Psoas muscle (tissue), 8 donors: ENCODE data around the gene PRXL2C. TPM values are rescaled to one million over a fixed set of nuclear protein-coding genes. Genes with fewer than 3 reads are reported as not detected.
A peak's percentile ranks its signal among the peaks of the same experiment; 100 is the strongest.
"Not testable (repeated sequence)": the region's sequence is repeated elsewhere in the genome, so short reads cannot be mapped to it uniquely, and the experiment has no call there.

Source experiments
- ATAC-seq, 4 donors: fragments of 200-7000 bp; cut with Tn5 transposase; one replicate each; pipeline ENCODE4 v1.9.1; 2020; ENCODE audit warnings: moderate library complexity in 3 of 4, mild to moderate bottlenecking in 2 of 4
- DNase-seq, 2 donors: peaks; one replicate each; pipeline ENCODE4 v3.0.0-alpha.2; 2020
- H3K27ac ChIP-seq: fragments of 200-600 bp; one replicate; pipeline ENCODE4 v1.8.0; 2022
- H3K27me3 ChIP-seq, 3 donors: fragments of 200-600 bp in 1 of 3; one replicate each; pipeline versions ENCODE4 v1.6.1 to v1.8.0; 2013 to 2022; ENCODE audit warnings: low read length in 2 of 3, mild to moderate bottlenecking in 2 of 3, moderate library complexity in 1 of 3; ENCODE audit not compliant: insufficient read depth in 3 of 3
- H3K36me3 ChIP-seq, 2 donors: fragments of 200-600 bp in 1 of 2; one replicate each; pipeline versions ENCODE4 v1.6.1 to v1.8.0; 2013 to 2022; ENCODE audit warnings: low read depth in 1 of 2, mild to moderate bottlenecking in 1 of 2, moderate library complexity in 1 of 2; ENCODE audit not compliant: insufficient read depth in 1 of 2
- H3K4me1 ChIP-seq: fragments of 200-600 bp; one replicate; pipeline ENCODE4 v1.8.0; 2022
- H3K4me3 ChIP-seq: fragments of 200-600 bp; one replicate; pipeline ENCODE4 v1.8.0; 2022; ENCODE audit warnings: mild to moderate bottlenecking
- H3K9me3 ChIP-seq: fragments of 200-600 bp; one replicate; pipeline ENCODE4 v1.8.0; 2022
- WGBS, 3 donors: extraction: QIAGEN DNeasy Blood & Tissue Kit; methylation state at CpG; one replicate each; pipeline versions ENCODE4 v1.1.6 to v1.1.7; 2013; 5-methylcytosine and 5-hydroxymethylcytosine counted together
- intact Hi-C, 2 donors: fragments of 100-400 bp; cut with DNase I; formaldehyde crosslinking; loops; one replicate each; pipeline versions ENCODE4 v1.11.0 to v1.14.2; 2022
- long read RNA-seq, 2 donors: library from polyadenylated mRNA; unstranded; transcript quantifications; one replicate each; pipeline ENCODE4 v2.0.0, GENCODE V29; 2021
- polyA plus RNA-seq, 3 donors: library from polyadenylated mRNA; stranded (reverse); fragments of 200-250 nt; gene quantifications; one replicate each; pipeline ENCODE4 v1.2.3, GENCODE V29; 2013
- total RNA-seq, 4 donors: library from RNA; stranded (reverse); fragmentation: NEBNext Ultra II Directional in 2 of 4; extraction: Animal tissue kit (Norgen Biotek cat#: 25700) in 2 of 4; gene quantifications; one replicate each; pipeline versions ENCODE4 v1.2.1 to v1.2.4, GENCODE V29; 2021 to 2023
- TF ChIP-seq, protein P1 (sequence below): fragments of 200-600 bp; IDR thresholded peaks from one replicate; pipeline ENCODE4 v1.8.0; 2022; ENCODE audit warnings: antibody characterized with exemption
- donor health status: healthy with polysubstance abuse.
- donor health status: DM: no; HTN: no; CAD: no; lungs with moderate emphysema.
- donor health status: Bipolar disorder and iron deficiency.
- donor health status: healthy.
- donor health status: DM: yes; HTN: yes; CAD: no.
- donor health status: DM: no; HTN: no; CAD: no.
- donor health status: DM: no; HTN: no; CAD: no.
- donor health status: DM: yes; HTN: yes; CAD: no.

The PRXL2C gene
- total RNA-seq: 10 to 100 TPM; 13.8 to 31.3 (median 23.5) TPM
- polyA plus RNA-seq: 10 to 100 TPM in 2 of 3 donors, 1 to 10 TPM in 1; 6.2 to 16.9 (median 14.7) TPM
- long read RNA-seq, donor 1, transcript PRXL2C-201 (6 exons, 2,863 nt): major isoform, 8 of 15 reads
- long read RNA-seq, donor 1, partial matches to known transcripts: 1 of 15 reads
- long read RNA-seq, donor 1, other reads (novel, unspliced or antisense): 5 of 15 reads
- long read RNA-seq, donor 2, transcript PRXL2C-201 (6 exons, 2,863 nt): major isoform, 11 of 20 reads
- long read RNA-seq, donor 2, partial matches to known transcripts: 1 of 20 reads
- long read RNA-seq, donor 2, other reads (novel, unspliced or antisense): 8 of 20 reads

DNA sequence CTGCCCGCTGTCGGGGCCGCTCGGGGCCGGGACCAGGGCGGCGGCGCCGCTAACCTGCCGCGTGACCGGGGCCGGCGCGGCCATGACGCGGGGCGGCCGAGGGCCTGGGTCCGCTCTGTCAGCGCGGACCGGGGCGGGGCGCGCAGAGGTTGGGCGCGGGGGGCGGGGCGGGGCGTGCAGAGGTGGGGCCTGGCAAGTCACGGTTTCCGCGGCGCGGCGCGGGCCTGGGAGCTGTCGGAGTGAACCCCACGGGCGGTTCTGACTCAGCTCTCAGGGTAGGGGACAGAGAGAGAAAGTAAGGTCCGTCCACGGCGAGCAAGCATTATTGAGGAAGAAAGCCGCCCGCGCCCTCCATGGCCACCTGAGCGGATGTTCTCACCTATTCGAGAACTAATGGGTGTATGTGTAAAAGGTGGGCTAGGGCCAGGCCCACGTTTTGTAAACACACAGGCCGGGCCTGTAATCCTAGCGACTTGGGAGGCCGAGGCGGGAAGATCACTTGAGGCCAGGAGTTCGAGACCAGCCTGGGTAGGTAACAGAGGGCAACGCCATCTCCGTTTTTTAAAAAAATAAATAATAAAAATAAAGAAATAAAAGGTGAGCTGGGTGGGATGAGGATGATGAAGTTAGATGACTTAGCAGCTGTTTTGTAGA is at the start of gene PRXL2C:
PRXL2C (minus strand) TSS at position 120 of the 654 bp plus-strand sequence; CDS start at position 84, 36 bp downstream.
- 6 to 10% (median 8%) methylated on average over 37 to 57 of the region's 57 CpGs for WGBS, 3 donors
- H3K4me1 ChIP-seq: peaks cover 29% of the 10 kb centered on the region
- H3K27me3 ChIP-seq: no peaks in the 10 kb centered on the region
- peak; percentile 90 to 91 for DNase-seq
- H3K4me3 ChIP-seq: peak within 1 kb of the TSS; percentile 69
- TF ChIP-seq, protein P1, sequence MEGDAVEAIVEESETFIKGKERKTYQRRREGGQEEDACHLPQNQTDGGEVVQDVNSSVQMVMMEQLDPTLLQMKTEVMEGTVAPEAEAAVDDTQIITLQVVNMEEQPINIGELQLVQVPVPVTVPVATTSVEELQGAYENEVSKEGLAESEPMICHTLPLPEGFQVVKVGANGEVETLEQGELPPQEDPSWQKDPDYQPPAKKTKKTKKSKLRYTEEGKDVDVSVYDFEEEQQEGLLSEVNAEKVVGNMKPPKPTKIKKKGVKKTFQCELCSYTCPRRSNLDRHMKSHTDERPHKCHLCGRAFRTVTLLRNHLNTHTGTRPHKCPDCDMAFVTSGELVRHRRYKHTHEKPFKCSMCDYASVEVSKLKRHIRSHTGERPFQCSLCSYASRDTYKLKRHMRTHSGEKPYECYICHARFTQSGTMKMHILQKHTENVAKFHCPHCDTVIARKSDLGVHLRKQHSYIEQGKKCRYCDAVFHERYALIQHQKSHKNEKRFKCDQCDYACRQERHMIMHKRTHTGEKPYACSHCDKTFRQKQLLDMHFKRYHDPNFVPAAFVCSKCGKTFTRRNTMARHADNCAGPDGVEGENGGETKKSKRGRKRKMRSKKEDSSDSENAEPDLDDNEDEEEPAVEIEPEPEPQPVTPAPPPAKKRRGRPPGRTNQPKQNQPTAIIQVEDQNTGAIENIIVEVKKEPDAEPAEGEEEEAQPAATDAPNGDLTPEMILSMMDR: peak; percentile 11
- peak within 1 kb of the TSS; percentile 88 for H3K27ac ChIP-seq
- no peaks in the 10 kb centered on the region for H3K9me3 ChIP-seq
- H3K36me3 ChIP-seq: peaks cover 0 to 24% of the 10 kb centered on the region in 2 donors
- intact Hi-C loops: loop anchor here (2.0 to 5.0 kb wide), 2 partner anchors 237 to 308 kb away; partner anchors contain the start of gene ZNF367 (in 1 of the 2)
- ATAC-seq: peak; percentile 82 to 89 (median 84)

DNA sequence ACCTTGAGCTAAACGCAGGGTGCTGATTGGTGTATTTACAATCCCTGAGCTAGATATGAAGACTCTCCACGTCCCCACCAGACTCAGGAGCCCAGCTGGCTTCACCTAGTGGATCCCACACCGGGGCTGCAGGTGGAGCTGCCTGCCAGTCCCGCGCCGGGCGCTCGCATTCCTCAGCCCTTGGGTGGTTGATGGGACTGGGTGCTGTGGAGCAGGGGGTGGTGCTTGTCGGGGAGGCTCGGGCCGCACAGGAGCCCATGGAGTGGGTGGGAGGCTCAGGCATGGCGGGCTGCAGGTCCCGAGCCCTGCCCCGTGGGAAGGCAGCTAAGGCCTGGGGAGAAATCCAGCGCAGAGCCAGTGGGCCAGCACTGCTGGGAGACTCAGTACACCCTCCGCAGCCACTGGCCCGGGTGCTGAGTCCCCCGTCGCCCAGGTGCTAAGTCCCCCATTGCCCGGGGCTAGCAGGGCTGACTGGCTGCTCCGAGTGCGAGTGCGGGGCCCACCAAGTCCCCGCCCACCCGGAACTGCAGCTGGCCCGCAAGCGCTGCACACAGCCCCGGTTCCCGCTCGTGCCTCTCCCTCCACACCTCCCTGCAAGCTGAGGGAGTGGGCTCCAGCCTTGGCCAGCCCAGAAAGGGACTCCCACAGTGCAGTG is 45.7 kb upstream of the PRXL2C start:
- H3K4me3 ChIP-seq, H3K27ac ChIP-seq, H3K4me1 ChIP-seq, H3K27me3 ChIP-seq, H3K36me3 ChIP-seq, DNase-seq, intact Hi-C loops, ATAC-seq: not testable (repeated sequence)
- peaks cover 32% of the 10 kb centered on the region for H3K9me3 ChIP-seq
- 93 to 97% (median 97%) methylated on average over 19 to 30 of the region's 30 CpGs for WGBS, 3 donors

GRCh38 chr9:96691326-96691725 is 36.2 kb upstream of the PRXL2C start:
- DNase-seq (no peak), ATAC-seq (no peak)
- Histone ChIP-seq H3K4me3 (no peak overlapping the region), H3K4me1 (peaks cover 14% of the 10 kb centered on the region), H3K27ac (no peak overlapping the region), H3K36me3 (no peaks in the 10 kb centered on the region), H3K27me3 (no peaks in the 10 kb centered on the region), H3K9me3 (peaks cover 3% of the 10 kb centered on the region)
- 45 to 63% (median 62%) methylated on average over 1 of the region's 1 CpG for WGBS, 3 donors
- intact Hi-C loops: no loop called here
- TF ChIP-seq, protein P1: no peak

DNA sequence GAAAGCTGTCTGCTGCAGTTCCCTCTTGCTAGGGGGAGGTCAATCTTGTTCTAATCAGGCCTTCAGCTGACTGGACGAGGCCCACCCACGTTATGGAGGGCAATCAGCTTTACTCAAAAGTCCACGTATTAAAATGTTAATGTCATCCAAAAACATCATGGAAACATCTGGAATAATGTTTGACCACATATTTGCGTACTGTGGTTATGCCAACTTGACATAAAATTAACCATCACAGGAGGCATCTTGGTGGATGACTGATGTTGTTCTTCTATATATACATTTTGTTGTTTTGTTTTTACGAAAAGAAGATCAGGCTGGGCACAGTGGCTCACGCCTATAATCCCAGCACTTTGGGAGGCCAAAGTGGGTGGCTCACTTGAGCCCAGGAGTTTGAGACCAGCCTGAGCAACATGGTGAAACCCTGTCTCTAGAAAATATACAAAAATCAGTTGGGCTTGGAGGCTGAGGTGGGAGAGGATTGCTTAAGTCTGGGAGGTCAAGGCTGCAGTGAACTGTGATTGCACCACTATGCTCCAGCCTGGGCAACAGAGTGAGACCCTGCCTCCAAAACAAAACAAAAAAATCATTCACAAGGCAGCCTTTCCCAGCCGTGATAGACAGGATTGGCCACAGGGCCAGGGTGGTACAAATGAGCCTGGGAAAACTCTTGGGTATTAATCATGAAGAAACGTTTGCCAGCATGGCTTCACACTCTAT is 33.8 kb upstream of the PRXL2C start:
- peak overlapping the region; percentile 36 for H3K27ac ChIP-seq
- 57 to 67% (median 57%) methylated on average over 8 of the region's 8 CpGs for WGBS, 3 donors
- DNase-seq: no peak
- peaks cover 3% of the 10 kb centered on the region for H3K9me3 ChIP-seq
- no peaks in the 10 kb centered on the region for H3K27me3 ChIP-seq
- intact Hi-C loops: no loop called here
- TF ChIP-seq, protein P1: no peak
- no peaks in the 10 kb centered on the region for H3K36me3 ChIP-seq
- H3K4me3 ChIP-seq: no peak overlapping the region
- peaks cover 18% of the 10 kb centered on the region for H3K4me1 ChIP-seq
- no peak for ATAC-seq
